H1 (cell line): Measurements from ENCODE around the gene CDKN1B. TPM values are rescaled to one million over a fixed set of nuclear protein-coding genes. Genes with fewer than 3 reads are reported as not detected.
A peak's percentile ranks its signal among the peaks of the same experiment; 100 is the strongest.

ENCODE experiments used
- ASH2L ChIP-seq: fragments of 200-600, 300-600 bp; sonication (generic); IDR thresholded peaks from one replicate; pipeline ENCODE4 v1.7.1; 2017; ENCODE audit warnings: low read length
- CHD7 ChIP-seq: fragments of 300-600 bp; sonication (generic); IDR thresholded peaks from 2 replicates; pipeline ENCODE4 v1.7.1; 2012; ENCODE audit warnings: low read length, moderate library complexity, mild to moderate bottlenecking, inconsistent platforms; ENCODE audit not compliant: insufficient replicate concordance
- CTCF ChIP-seq, 3 experiments: IDR thresholded peaks; 1 replicate in 2 of 3; 2 replicates in 1 of 3; pipeline versions ENCODE4 v1.5.1 to v1.6.1; 2011; ENCODE audit warnings: low read length in 3 of 3, mild to moderate bottlenecking in 3 of 3, inconsistent platforms in 2 of 3, low read depth in 1 of 3, moderate library complexity in 1 of 3; ENCODE audit not compliant: insufficient read depth in 1 of 3; ENCODE audit errors: control extremely low read depth in 1 of 3
- POLR2AphosphoS5 ChIP-seq: IDR thresholded peaks from 2 replicates; pipeline ENCODE4 v1.6.1; 2011; ENCODE audit warnings: low read depth, low read length
- RBBP5 ChIP-seq: IDR thresholded peaks from 2 replicates; pipeline ENCODE4 v1.7.1; 2012; ENCODE audit warnings: low read depth, mild to moderate bottlenecking, inconsistent platforms, low read length, moderate library complexity, borderline replicate concordance
- SP4 ChIP-seq: IDR thresholded peaks from 2 replicates; pipeline ENCODE4 v1.6.1; 2012; ENCODE audit warnings: low read length, inconsistent platforms
- polyA plus RNA-seq, 7 experiments: library from polyadenylated mRNA; depleted of rRNA in 3 of 7; stranded (reverse) in 5 of 7; unstranded in 2 of 7; fragments of >200 nt in 5 of 7; fragments of 200-250 nt in 2 of 7; gene quantifications; 1 replicate in 5 of 7; 2 replicates in 1 of 7; 4 replicates in 1 of 7; pipeline versions ENCODE4 v1.2.1 to v1.2.3, GENCODE V29; 2011 to 2013; ENCODE audit warnings: missing spikeins in 2 of 7, mixed read lengths in 2 of 7
- total RNA-seq: library from RNA; stranded (reverse); fragmentation: NEBNext Ultra II Directional; extraction: Animal tissue kit (Norgen Biotek cat#: 25700); gene quantifications from 2 replicates; pipeline ENCODE4 v1.2.1, GENCODE V29; 2021

The CDKN1B gene
- total and polyA plus RNA-seq, 2 of the 8 experiments (the other 6 are each of a cell fraction or from before 2014, with no cell fraction given): 6.5 to 27.2 TPM

- TF ChIP-seq CTCF (IDR thresholded peaks at IDR 0.05; ENCODE audit: control extremely low read depth in 1 of 3, insufficient read depth in 1 of 3, low read depth in 1 of 3, low read length in 3 of 3): peak; percentile 10 to 33 (median 26); a peak in 3 of 4 replicates
- no peak for TF ChIP-seq ASH2L
- TF ChIP-seq SP4: no peak
- no peak for TF ChIP-seq POLR2AphosphoS5
- TF ChIP-seq CHD7: peak; percentile 42
- no peak for TF ChIP-seq RBBP5
Measured at GRCh38 chr12:12736759-12737676, 19.9 kb downstream of the CDKN1B start (continued).
